Colonic mucosa (tissue), 4 donors: ENCODE results near the gene ZNF384. TPM values are rescaled to one million over a fixed set of nuclear protein-coding genes. Genes with fewer than 3 reads are reported as not detected.

Experiments used
- DNase-seq: peaks from one replicate; pipeline ENCODE4 v3.0.0-alpha.2; 2020
- H3K27ac ChIP-seq: fragments of 200-600 bp; one replicate; pipeline ENCODE4 v1.8.0; 2021
- H3K27me3 ChIP-seq: fragments of 200-600 bp; one replicate; pipeline ENCODE4 v1.8.0; 2021
- H3K36me3 ChIP-seq: fragments of 200-600 bp; one replicate; pipeline ENCODE4 v1.8.0; 2021
- H3K4me1 ChIP-seq: fragments of 200-600 bp; one replicate; pipeline ENCODE4 v1.8.0; 2021; ENCODE audit warnings: mild to moderate bottlenecking
- H3K4me3 ChIP-seq: fragments of 200-600 bp; one replicate; pipeline ENCODE4 v1.8.0; 2021
- H3K9ac ChIP-seq, 2 donors: one replicate each; pipeline ENCODE4 v1.7.0; 2013; ENCODE audit warnings: control low read depth in 2 of 2, low read depth in 2 of 2, low read length in 2 of 2
- H3K9me3 ChIP-seq: fragments of 200-600 bp; one replicate; pipeline ENCODE4 v1.8.0; 2021
- CTCF ChIP-seq: fragments of 200-600 bp; IDR thresholded peaks from one replicate; pipeline ENCODE4 v1.8.0; 2022; ENCODE audit warnings: antibody characterized with exemption, mild to moderate bottlenecking
- intact Hi-C: fragments of 100-400 bp; cut with DNase I; formaldehyde crosslinking; loops from one replicate; pipeline ENCODE4 v1.14.1; 2022
- total RNA-seq, 2 donors: library from RNA; stranded (reverse); fragmentation: NEBNext Ultra II Directional in 1 of 2; extraction: Animal tissue kit (Norgen Biotek cat#: 25700) in 1 of 2; gene quantifications; one replicate each; pipeline ENCODE4 v1.2.1, GENCODE V29; 2021
- donor health status: healthy.
- donor health status: DM: no; HTN: no; CAD: no.
- donor health status: DM: no; HTN: no; CAD: no.

Gene ZNF384
- total RNA-seq, 2 donors from 2014 or later: 50.0 to 53.6 TPM

GRCh38 chr12:6618483-6619225 is 70.5 kb downstream of the ZNF384 start:
- H3K9ac ChIP-seq: no peak overlapping the region
- no peak overlapping the region for H3K4me3 ChIP-seq
- H3K27me3 ChIP-seq: no peaks in the 10 kb centered on the region
- intact Hi-C loops: loop anchor here (1.0 to 5.0 kb wide), 2 partner anchors 29 to 69 kb away; partner anchors contain the start of genes ACRBP and ZNF384
- no peaks in the 10 kb centered on the region for H3K4me1 ChIP-seq
- H3K36me3 ChIP-seq: no peaks in the 10 kb centered on the region
- H3K9me3 ChIP-seq: no peaks in the 10 kb centered on the region
- H3K27ac ChIP-seq: no peak overlapping the region
- TF ChIP-seq CTCF: no peak
- DNase-seq: no peak

Other genes with a start within 250 kb of the ZNF384 start
- 1 to 10 TPM; 1.9 to 2.4 TPM for gene CD27, start 244.4 kb downstream of the ZNF384 start, total RNA-seq
- 10 to 100 TPM; 44.9 to 57.8 TPM for gene TAPBPL, start 237.3 kb downstream of the ZNF384 start, total RNA-seq
- 1 to 10 TPM; 3.9 to 4.1 TPM for gene VAMP1, start 218.7 kb downstream of the ZNF384 start, total RNA-seq
- 100 to 1,000 TPM; 132 to 220 TPM for gene MRPL51, start 196.1 kb downstream of the ZNF384 start, total RNA-seq
- 10 to 100 TPM; 35.9 to 94.1 TPM for gene NCAPD2, start 195.3 kb downstream of the ZNF384 start, total RNA-seq
- 1,000 to 10,000 TPM; 3,442 to 3,768 TPM for gene GAPDH, start 154.9 kb downstream of the ZNF384 start, total RNA-seq
- gene IFFO1, start 133.3 kb downstream of the ZNF384 start, total RNA-seq: 1 to 10 TPM; 2.5 to 4.1 TPM
- gene NOP2, start 121.1 kb downstream of the ZNF384 start, total RNA-seq: 10 to 100 TPM; 19.1 to 39.6 TPM
- 100 to 1,000 TPM; 153 to 199 TPM for gene CHD4, start 82.0 kb downstream of the ZNF384 start, total RNA-seq
- 10 to 100 TPM; 27.0 to 32.7 TPM for gene LPAR5, start 53.4 kb downstream of the ZNF384 start, total RNA-seq
- 1 to 10 TPM; 1.6 to 1.9 TPM for gene ACRBP, start 41.9 kb downstream of the ZNF384 start, total RNA-seq
- 10 to 100 TPM; 20.0 to 33.8 TPM for gene ING4, start 26.3 kb downstream of the ZNF384 start, total RNA-seq
- 1 to 10 TPM in 1 of 2 donors, under 1 TPM in 1; 0.44 to 1.2 TPM for gene PIANP, start 11.4 kb upstream of the ZNF384 start, total RNA-seq
- gene COPS7A, start 34.7 kb upstream of the ZNF384 start, total RNA-seq: 10 to 100 TPM; 33.3 to 47.6 TPM
- gene MLF2, start 63.8 kb upstream of the ZNF384 start, total RNA-seq: 100 to 1,000 TPM; 199 to 212 TPM
- 100 to 1,000 TPM; 169 to 182 TPM for gene PTMS, start 77.0 kb upstream of the ZNF384 start, total RNA-seq
- 1 to 10 TPM; 1.0 to 1.2 TPM for gene LAG3, start 83.1 kb upstream of the ZNF384 start, total RNA-seq
- 10 to 100 TPM in 1 of 2 donors, 1 to 10 TPM in 1; 6.2 to 13.4 TPM for gene CD4, start 100.2 kb upstream of the ZNF384 start, total RNA-seq
- gene GPR162, start 132.4 kb upstream of the ZNF384 start, total RNA-seq: 1 to 10 TPM; 1.9 to 2.7 TPM
- 1 to 10 TPM; 4.4 to 5.3 TPM for gene P3H3, start 139.0 kb upstream of the ZNF384 start, total RNA-seq
- gene GNB3, start 151.6 kb upstream of the ZNF384 start, total RNA-seq: under 1 TPM; 0.62 to 0.72 TPM
- 10 to 100 TPM; 11.4 to 63.7 TPM for gene CDCA3, start 161.9 kb upstream of the ZNF384 start, total RNA-seq
- gene USP5, start 162.8 kb upstream of the ZNF384 start, total RNA-seq: 100 to 1,000 TPM in 1 of 2 donors, 10 to 100 TPM in 1; 82.6 to 132 TPM
- 1,000 to 10,000 TPM; 1,097 to 1,106 TPM for gene TPI1, start 178.2 kb upstream of the ZNF384 start, total RNA-seq
- 10 to 100 TPM in 1 of 2 donors, 1 to 10 TPM in 1; 8.4 to 19.8 TPM for gene SPSB2, start 183.9 kb upstream of the ZNF384 start, total RNA-seq
- 1 to 10 TPM; 7.3 to 8.0 TPM for gene LRRC23, start 215.4 kb upstream of the ZNF384 start, total RNA-seq
- gene ENO2, start 225.2 kb upstream of the ZNF384 start, total RNA-seq: 10 to 100 TPM in 1 of 2 donors, 1 to 10 TPM in 1; 7.6 to 15.7 TPM
- gene ATN1, start 238.6 kb upstream of the ZNF384 start, total RNA-seq: 100 to 1,000 TPM in 1 of 2 donors, 10 to 100 TPM in 1; 67.5 to 103 TPM